Measurements from ENCODE around the gene LTB. TPM values are rescaled to one million over a fixed set of nuclear protein-coding genes. Genes with fewer than 3 reads are reported as not detected.
A peak's percentile ranks its signal among the peaks of the same experiment; 100 is the strongest.

The LTB gene
- total RNA-seq, 1 experiment from 2014 or later = not detected

GRCh38 chr6:31615748-31616147, 33.5 kb upstream of the LTB start:
- H3T11ph ChIP-seq (ENCODE audit: low read length) = no peak overlapping the region
- no CpG with 5 or more reads among the region's 7 CpGs for whole genome bisulfite sequencing (ENCODE audit: extremely low coverage, insufficient read length, low lambda C conversion rate)
- H3K9me3 ChIP-seq (ENCODE audit: control insufficient read depth, low read depth, low read length) = no peaks in the 10 kb centered on the region
- no peak overlapping the region for H4K8ac ChIP-seq (replicated peaks; ENCODE audit: insufficient read length, low read depth, low read length)
- no peaks in the 10 kb centered on the region for H4K20me1 ChIP-seq (ENCODE audit: control insufficient read depth, insufficient read depth, insufficient read length)
- no peak overlapping the region for H2BK120ac ChIP-seq (ENCODE audit: low read depth, low read length, poor library complexity, severe bottlenecking)
- no peak overlapping the region for H2BK12ac ChIP-seq (ENCODE audit: insufficient read length, low read depth, low read length)
- no peaks in the 10 kb centered on the region for H3K79me1 ChIP-seq (ENCODE audit: insufficient read depth, low read depth, low read length, poor library complexity, severe bottlenecking)
- no peak overlapping the region for H2BK5ac ChIP-seq (ENCODE audit: insufficient read length, low read length)
- Mint-ChIP-seq H3K4me1 (peaks cover 19 to 26% of the 10 kb centered on the region in 2 experiments), H3K4me3 (peak overlapping the region in 1 of 2 experiments; percentile 29; a peak in 1 of 5 replicates), H3K27me3 (ENCODE audit: low read depth) (no peaks in the 10 kb centered on the region), H3K36me3 (ENCODE audit: insufficient read depth in 1 of 3, low read depth in 3 of 3) (no peaks in the 10 kb centered on the region; a peak in 1 of 7 replicates), H3K27ac (peak overlapping the region in 2 of 3 experiments; percentile 34 to 94; a peak in 4 of 7 replicates), H3K9me3 (no peaks in the 10 kb centered on the region)
- no peak overlapping the region for H3K56ac ChIP-seq (ENCODE audit: insufficient read length, low read depth, low read length)
- DNase-seq = no peak
- TF ChIP-seq, protein P1, sequence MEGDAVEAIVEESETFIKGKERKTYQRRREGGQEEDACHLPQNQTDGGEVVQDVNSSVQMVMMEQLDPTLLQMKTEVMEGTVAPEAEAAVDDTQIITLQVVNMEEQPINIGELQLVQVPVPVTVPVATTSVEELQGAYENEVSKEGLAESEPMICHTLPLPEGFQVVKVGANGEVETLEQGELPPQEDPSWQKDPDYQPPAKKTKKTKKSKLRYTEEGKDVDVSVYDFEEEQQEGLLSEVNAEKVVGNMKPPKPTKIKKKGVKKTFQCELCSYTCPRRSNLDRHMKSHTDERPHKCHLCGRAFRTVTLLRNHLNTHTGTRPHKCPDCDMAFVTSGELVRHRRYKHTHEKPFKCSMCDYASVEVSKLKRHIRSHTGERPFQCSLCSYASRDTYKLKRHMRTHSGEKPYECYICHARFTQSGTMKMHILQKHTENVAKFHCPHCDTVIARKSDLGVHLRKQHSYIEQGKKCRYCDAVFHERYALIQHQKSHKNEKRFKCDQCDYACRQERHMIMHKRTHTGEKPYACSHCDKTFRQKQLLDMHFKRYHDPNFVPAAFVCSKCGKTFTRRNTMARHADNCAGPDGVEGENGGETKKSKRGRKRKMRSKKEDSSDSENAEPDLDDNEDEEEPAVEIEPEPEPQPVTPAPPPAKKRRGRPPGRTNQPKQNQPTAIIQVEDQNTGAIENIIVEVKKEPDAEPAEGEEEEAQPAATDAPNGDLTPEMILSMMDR (conservative IDR thresholded peaks at IDR 0.05) = no peak
- H2AFZ ChIP-seq (ENCODE audit: low read length) = no peak overlapping the region
- no peak overlapping the region for H3K9ac ChIP-seq (ENCODE audit: extremely low read depth, insufficient read length, low read length)
- H3K4me1 ChIP-seq (ENCODE audit: insufficient read depth, low read length) = peaks cover 14% of the 10 kb centered on the region; the same call in 1 of the 2 replicates
- no peak overlapping the region for H3K4ac ChIP-seq (ENCODE audit: low read depth, low read length)
- no peak overlapping the region for H3K23ac ChIP-seq (ENCODE audit: insufficient read length, low read depth, low read length)
- no peaks in the 10 kb centered on the region for H3K23me2 ChIP-seq (ENCODE audit: insufficient read length, low read depth, low read length, poor library complexity, severe bottlenecking)
- H3K18ac ChIP-seq (ENCODE audit: insufficient read length, low read depth, low read length) = peak overlapping the region; percentile 72
- no peak overlapping the region for H3K27ac ChIP-seq (ENCODE audit: insufficient read length, low read depth, low read length)
- no peak overlapping the region for H3K14ac ChIP-seq (ENCODE audit: insufficient read depth, low read length)
- no peak overlapping the region for H3K4me2 ChIP-seq (ENCODE audit: insufficient read depth, insufficient read length, low read length)
- H2AK5ac ChIP-seq (ENCODE audit: insufficient read length, low read length) = no peak overlapping the region
- no peak overlapping the region for H4K5ac ChIP-seq (ENCODE audit: insufficient read length, low read depth, low read length)
- no peaks in the 10 kb centered on the region for H3K27me3 ChIP-seq (ENCODE audit: insufficient read depth, low read length)
- no peak overlapping the region for H4K91ac ChIP-seq (ENCODE audit: insufficient read length, low read depth, low read length)
- no peak overlapping the region for H2BK15ac ChIP-seq (ENCODE audit: low read depth, low read length)
- H2BK20ac ChIP-seq (ENCODE audit: low read depth, low read length, poor library complexity, severe bottlenecking) = no peak overlapping the region
- H3K79me2 ChIP-seq (ENCODE audit: insufficient read depth, low read length) = no peaks in the 10 kb centered on the region
